Keratinocyte (primary cell): Measurements from ENCODE around the gene MEGF8.

Experiments used
- CTCF ChIP-seq, 3 experiments: IDR thresholded peaks in 1 of 3; conservative IDR thresholded peaks in 1 of 3; optimal IDR thresholded peaks in 1 of 3; 2 replicates in 2 of 3; 3 replicates in 1 of 3; pipeline versions ENCODE3 to v1.5.1; 2011; ENCODE audit warnings: low read length in 3 of 3, mild to moderate bottlenecking in 3 of 3, moderate library complexity in 2 of 3, control low read depth in 1 of 3, inconsistent platforms in 1 of 3; ENCODE audit not compliant: insufficient read depth in 2 of 3; ENCODE audit errors: extremely low read depth in 1 of 3
- EZH2 ChIP-seq: IDR thresholded peaks from one replicate; pipeline ENCODE4 v1.6.1; 2012; ENCODE audit warnings: inconsistent platforms, mild to moderate bottlenecking, low read length, moderate library complexity

- peak in 1 of 3 experiments; percentile 28 for TF ChIP-seq CTCF (optimal IDR thresholded peaks at IDR 0.05 in 1 of 3, IDR thresholded peaks at IDR 0.05 in 1 of 3, conservative IDR thresholded peaks at IDR 0.05 in 1 of 3; ENCODE audit: extremely low read depth in 1 of 3, insufficient read depth in 2 of 3, low read length in 3 of 3)
- no peak for TF ChIP-seq EZH2
Measured at GRCh38 chr19:42277821-42278451, 47.5 kb upstream of the MEGF8 start.
